ENCODE measurements around the gene TSSC4.

DNA sequence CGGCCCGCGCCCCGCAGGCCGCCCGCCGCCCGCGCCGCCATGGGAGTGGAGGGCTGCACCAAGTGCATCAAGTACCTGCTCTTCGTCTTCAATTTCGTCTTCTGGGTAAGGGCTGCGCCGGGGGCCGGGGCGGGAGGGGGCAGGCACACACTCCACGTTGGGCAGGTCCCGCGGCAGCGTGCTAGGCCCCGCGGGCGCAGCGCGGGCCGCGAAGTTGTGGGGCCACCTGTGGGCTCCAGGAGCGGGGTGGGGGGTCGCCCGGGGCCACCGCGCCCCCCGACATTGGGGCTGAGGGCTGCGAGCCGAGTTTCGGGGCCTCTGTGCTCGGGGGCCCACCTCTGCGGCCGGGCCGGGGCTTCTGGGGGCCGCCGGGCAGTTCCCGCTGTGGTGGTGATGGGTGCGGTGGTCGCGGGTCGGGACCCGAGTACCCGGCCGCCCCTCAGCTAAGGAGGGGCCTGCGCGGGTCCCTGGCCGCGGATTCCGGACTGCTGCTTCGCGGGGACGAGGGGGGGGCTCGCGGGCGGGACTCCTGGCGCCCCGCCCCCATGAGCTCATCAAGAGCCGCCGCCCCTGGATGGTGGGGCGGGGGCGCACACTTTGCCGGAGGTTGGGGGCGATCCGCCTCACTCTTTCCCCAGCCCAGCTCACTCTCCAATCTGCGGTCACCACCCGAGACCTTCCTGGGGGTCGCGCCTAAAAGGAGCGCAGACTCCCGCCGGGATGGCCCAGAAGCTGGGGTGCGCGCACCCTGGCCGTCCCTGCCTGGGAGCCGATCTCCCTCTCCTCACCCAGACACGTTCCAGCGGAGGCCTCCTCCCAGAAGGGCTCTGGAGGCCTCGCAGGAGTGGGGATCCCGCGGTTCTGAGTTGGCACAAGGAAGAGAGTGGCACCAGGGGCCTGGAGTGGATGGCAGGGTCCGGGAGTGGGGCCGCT lies 22.8 kb upstream of the TSSC4 start:
- TF ChIP-seq EGR1 (IDR thresholded peaks at IDR 0.05), result 0 out of 2 replicates have a peak, but pooled peaks have one; percentile 4
- TF ChIP-seq, protein P1, sequence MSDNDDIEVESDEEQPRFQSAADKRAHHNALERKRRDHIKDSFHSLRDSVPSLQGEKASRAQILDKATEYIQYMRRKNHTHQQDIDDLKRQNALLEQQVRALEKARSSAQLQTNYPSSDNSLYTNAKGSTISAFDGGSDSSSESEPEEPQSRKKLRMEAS (IDR thresholded peaks at IDR 0.05), result no peak
- TF ChIP-seq TAF1 (IDR thresholded peaks at IDR 0.05; ENCODE audit: low read depth), result no peak
- TF ChIP-seq, protein P2, sequence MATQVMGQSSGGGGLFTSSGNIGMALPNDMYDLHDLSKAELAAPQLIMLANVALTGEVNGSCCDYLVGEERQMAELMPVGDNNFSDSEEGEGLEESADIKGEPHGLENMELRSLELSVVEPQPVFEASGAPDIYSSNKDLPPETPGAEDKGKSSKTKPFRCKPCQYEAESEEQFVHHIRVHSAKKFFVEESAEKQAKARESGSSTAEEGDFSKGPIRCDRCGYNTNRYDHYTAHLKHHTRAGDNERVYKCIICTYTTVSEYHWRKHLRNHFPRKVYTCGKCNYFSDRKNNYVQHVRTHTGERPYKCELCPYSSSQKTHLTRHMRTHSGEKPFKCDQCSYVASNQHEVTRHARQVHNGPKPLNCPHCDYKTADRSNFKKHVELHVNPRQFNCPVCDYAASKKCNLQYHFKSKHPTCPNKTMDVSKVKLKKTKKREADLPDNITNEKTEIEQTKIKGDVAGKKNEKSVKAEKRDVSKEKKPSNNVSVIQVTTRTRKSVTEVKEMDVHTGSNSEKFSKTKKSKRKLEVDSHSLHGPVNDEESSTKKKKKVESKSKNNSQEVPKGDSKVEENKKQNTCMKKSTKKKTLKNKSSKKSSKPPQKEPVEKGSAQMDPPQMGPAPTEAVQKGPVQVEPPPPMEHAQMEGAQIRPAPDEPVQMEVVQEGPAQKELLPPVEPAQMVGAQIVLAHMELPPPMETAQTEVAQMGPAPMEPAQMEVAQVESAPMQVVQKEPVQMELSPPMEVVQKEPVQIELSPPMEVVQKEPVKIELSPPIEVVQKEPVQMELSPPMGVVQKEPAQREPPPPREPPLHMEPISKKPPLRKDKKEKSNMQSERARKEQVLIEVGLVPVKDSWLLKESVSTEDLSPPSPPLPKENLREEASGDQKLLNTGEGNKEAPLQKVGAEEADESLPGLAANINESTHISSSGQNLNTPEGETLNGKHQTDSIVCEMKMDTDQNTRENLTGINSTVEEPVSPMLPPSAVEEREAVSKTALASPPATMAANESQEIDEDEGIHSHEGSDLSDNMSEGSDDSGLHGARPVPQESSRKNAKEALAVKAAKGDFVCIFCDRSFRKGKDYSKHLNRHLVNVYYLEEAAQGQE (IDR thresholded peaks at IDR 0.05; ENCODE audit: low read depth), result no peak
- no peak for TF ChIP-seq YY1 (IDR thresholded peaks at IDR 0.05; ENCODE audit: low read depth)
- TF ChIP-seq CREB1 (IDR thresholded peaks at IDR 0.05; ENCODE audit: low read depth), result peak; percentile 35; the same call in 1 of the 2 replicates
- TF ChIP-seq EP300 (IDR thresholded peaks at IDR 0.05; ENCODE audit: borderline replicate concordance), result no peak
- no peak for TF ChIP-seq NFIC (IDR thresholded peaks at IDR 0.05)
- no peak for TF ChIP-seq USF1 (IDR thresholded peaks at IDR 0.05)
